Activated B cell treated with CpG ODN at 0.5 μM for 24 hours (primary cell): ENCODE data around the gene FOCAD. TPM values are rescaled to one million over a fixed set of nuclear protein-coding genes. Genes with fewer than 3 reads are reported as not detected.
"Not testable (repeated sequence)": the region's sequence is repeated elsewhere in the genome, so short reads cannot be mapped to it uniquely, and the experiment has no call there.

ENCODE experiments used
- ATAC-seq: fragments of 200-7000 bp; cut with Tn5 transposase; one replicate; pipeline ENCODE4 v1.10.0; 2021; ENCODE audit warnings: low read depth, mild to moderate bottlenecking, moderate library complexity
- CTCF ChIA-PET: fragments of 350-600 bp; sonication (Branson Sonifier 250); formaldehyde crosslinking; loops from one replicate; lab custom pipeline; 2021; ENCODE audit warnings: antibody characterized with exemption; lab: Charles Lee
- POLR2A ChIA-PET: fragments of 350-600 bp; sonication (Branson Sonifier 250); formaldehyde crosslinking; loops from one replicate; lab custom pipeline; 2021; ENCODE audit warnings: antibody characterized with exemption; lab: Charles Lee
- DNase-seq: peaks from one replicate; pipeline ENCODE4 v3.0.0; 2022
- H3K27ac Mint-ChIP-seq: one replicate; pipeline ENCODE4 v1.8.0; 2020; ENCODE audit warnings: mixed read lengths
- H3K27me3 Mint-ChIP-seq: one replicate; pipeline ENCODE4 v1.8.0; 2021; ENCODE audit warnings: mixed read lengths
- H3K36me3 Mint-ChIP-seq: one replicate; pipeline ENCODE4 v1.8.0; 2021; ENCODE audit warnings: low read depth, mixed read lengths
- H3K4me1 Mint-ChIP-seq: one replicate; pipeline ENCODE4 v1.8.0; 2021; ENCODE audit warnings: mixed read lengths
- H3K4me3 Mint-ChIP-seq: one replicate; pipeline ENCODE4 v1.8.0; 2020; ENCODE audit warnings: mild to moderate bottlenecking, mixed read lengths
- H3K9me3 Mint-ChIP-seq: one replicate; pipeline ENCODE4 v1.8.0; 2020; ENCODE audit warnings: mixed read lengths
- intact Hi-C: fragments of 100-400 bp; cut with micrococcal nuclease; formaldehyde crosslinking; loops from one replicate; pipeline ENCODE4 v1.15.1; 2024
- total RNA-seq: library from RNA; stranded (reverse); gene quantifications from 2 replicates; pipeline ENCODE4 v1.2.3, GENCODE V29; 2022
- TF ChIP-seq, protein P1 (sequence below): fragments of 200-600 bp; IDR thresholded peaks from one replicate; pipeline ENCODE4 v1.8.0; 2022; ENCODE audit warnings: antibody characterized with exemption, mild to moderate bottlenecking

FOCAD gene
- total RNA-seq, 1 donor from 2014 or later, result 11.7 TPM

DNA sequence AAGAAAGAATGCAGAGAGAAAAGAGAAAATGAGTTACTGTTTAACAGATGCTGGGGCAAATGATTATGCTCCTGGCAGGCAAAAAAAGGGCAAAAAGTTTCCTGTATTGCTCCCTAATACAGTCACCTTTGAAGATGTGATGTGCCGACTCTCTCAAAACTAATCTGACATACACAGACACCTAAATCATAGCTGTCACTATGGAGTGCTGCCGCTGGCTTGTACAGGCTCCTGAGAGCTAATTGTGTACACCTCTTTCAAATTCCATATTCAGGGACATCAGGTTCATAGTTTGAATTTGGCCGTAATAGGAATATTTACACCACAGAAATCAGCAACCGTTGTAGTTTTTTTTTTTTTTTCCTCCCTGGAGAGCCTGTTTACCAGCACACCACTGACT lies 12.4 kb upstream of the FOCAD start:
- peaks cover under 1% of the 10 kb centered on the region for H3K27me3 Mint-ChIP-seq
- no peak overlapping the region for H3K4me3 Mint-ChIP-seq
- no peaks in the 10 kb centered on the region for H3K4me1 Mint-ChIP-seq
- no peaks in the 10 kb centered on the region for H3K9me3 Mint-ChIP-seq
- no peak overlapping the region for H3K27ac Mint-ChIP-seq
- POLR2A ChIA-PET, result no interaction called here
- intact Hi-C loops, result no loop called here
- CTCF ChIA-PET, result no interaction called here
- peaks cover 2% of the 10 kb centered on the region for H3K36me3 Mint-ChIP-seq
- ATAC-seq, result no peak
- no peak for DNase-seq
- TF ChIP-seq, protein P1, sequence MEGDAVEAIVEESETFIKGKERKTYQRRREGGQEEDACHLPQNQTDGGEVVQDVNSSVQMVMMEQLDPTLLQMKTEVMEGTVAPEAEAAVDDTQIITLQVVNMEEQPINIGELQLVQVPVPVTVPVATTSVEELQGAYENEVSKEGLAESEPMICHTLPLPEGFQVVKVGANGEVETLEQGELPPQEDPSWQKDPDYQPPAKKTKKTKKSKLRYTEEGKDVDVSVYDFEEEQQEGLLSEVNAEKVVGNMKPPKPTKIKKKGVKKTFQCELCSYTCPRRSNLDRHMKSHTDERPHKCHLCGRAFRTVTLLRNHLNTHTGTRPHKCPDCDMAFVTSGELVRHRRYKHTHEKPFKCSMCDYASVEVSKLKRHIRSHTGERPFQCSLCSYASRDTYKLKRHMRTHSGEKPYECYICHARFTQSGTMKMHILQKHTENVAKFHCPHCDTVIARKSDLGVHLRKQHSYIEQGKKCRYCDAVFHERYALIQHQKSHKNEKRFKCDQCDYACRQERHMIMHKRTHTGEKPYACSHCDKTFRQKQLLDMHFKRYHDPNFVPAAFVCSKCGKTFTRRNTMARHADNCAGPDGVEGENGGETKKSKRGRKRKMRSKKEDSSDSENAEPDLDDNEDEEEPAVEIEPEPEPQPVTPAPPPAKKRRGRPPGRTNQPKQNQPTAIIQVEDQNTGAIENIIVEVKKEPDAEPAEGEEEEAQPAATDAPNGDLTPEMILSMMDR, result no peak

DNA sequence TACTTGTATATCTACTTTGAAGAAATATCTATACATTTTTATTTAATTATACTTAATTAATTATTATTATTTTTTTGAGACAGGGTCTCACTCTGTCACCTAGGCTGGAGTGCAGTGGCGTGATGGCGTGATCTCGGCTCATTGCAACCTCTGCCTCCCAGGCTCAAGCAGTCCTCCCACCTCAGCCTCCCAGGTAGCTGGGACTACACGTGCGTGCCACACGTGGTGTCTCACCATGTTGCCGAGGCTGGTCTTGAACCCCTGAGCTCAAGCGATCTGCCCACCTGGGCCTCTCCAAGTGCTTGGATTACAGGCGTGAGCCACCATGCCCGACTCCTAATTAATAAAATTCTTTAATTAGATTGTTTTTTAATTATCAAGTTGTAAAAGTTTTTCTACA lies 10.5 kb upstream of the FOCAD start:
- H3K4me1 Mint-ChIP-seq, H3K4me3 Mint-ChIP-seq, H3K27ac Mint-ChIP-seq, DNase-seq, ATAC-seq, H3K36me3 Mint-ChIP-seq, H3K9me3 Mint-ChIP-seq, intact Hi-C loops, H3K27me3 Mint-ChIP-seq, CTCF ChIA-PET: not testable (repeated sequence)
- POLR2A ChIA-PET, result interaction anchor here (2.4 kb wide), 1 partner anchor 10 kb away, joined by 9 read pairs; the partner anchor contains the start of gene FOCAD

DNA sequence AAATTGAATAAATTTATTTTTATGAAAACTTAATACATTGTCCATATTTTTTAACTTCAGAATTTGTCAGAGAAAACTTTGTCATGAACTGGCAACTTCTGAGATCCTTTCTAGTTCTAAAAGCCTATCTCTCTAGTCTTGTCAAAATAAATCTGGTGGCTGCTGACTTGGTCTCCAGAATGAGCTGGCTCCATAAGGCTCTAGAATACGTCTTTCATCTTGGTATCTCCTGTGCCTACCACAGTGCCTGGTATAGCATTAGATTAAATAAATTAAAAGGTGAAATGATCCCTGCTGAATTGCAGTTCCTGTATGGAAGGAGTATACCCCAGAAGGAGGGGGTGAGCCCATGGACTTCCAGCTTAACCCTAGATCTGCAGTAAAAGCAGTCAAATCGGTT lies 2.6 kb upstream of the FOCAD start:
- intact Hi-C loops, result loop anchor here (2.0 to 10.0 kb wide), 2 partner anchors 653 to 1451 kb away; partner anchors contain the start of genes DENND4C and KLHL9
- no peak overlapping the region for H3K4me3 Mint-ChIP-seq
- no peak overlapping the region for H3K27ac Mint-ChIP-seq

DNA sequence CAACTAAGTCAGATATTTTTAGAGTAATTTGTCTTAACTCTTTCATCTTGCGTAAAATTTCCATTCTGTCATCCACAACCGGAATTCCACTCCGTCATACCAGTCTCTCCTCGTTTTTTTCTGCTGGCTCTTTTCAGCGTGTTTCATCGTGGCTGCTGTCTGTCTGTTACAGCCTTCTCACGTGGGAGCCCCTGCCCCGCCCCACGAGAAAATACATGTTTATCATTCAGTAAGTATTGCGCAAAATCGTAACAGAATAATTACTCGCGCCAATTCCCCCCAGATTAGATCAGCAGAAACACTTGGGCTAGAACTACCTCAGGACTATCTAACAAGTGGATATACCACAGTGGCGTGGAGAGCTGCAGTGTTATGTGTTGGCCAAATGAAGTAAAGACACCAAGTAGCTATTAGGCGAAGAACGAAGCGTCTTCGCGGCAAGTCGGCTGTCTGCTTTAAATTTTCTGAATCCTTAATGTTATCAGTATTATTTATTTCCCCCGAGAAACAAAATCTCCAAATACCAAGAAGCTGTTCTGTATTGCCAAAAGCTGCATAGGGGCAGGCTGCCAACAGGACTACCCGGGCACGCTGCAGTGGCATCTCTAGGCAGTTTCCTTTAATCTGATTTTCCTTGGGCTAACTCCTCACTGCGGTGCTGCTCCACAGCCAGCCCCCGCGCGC lies 566 bp upstream of the FOCAD start:
- POLR2A ChIA-PET, result interaction anchor here (0.7 to 2.2 kb wide), 5 partner anchors 9 to 1634 kb away, joined by 4 to 22 read pairs (median 5); partner anchors contain the start of genes MLLT3 and RRAGA
- TF ChIP-seq, protein P1, result no peak
- intact Hi-C loops, result loop anchor here (1.0 to 10.0 kb wide), 7 partner anchors 25 to 1635 kb away; partner anchors contain the start of genes HACD4, KLHL9, MLLT3 and MTAP
- Mint-ChIP-seq H3K27ac (no peak overlapping the region), H3K4me3 (peak overlapping the region; percentile 91), H3K9me3 (no peaks in the 10 kb centered on the region), H3K36me3 (no peaks in the 10 kb centered on the region), H3K27me3 (no peaks in the 10 kb centered on the region), H3K4me1 (peaks cover 15% of the 10 kb centered on the region)
- no peak for ATAC-seq
- CTCF ChIA-PET, result interaction anchor here (1.0 to 1.6 kb wide), 3 partner anchors 59 to 258 kb away, joined by 3 to 6 read pairs (median 5); partner anchors contain the start of gene MLLT3
- no peak for DNase-seq

More for the DNA sequence above, 2.6 kb upstream of the FOCAD start:
- ChIA-PET POLR2A (no interaction called here), CTCF (no interaction called here)
- Mint-ChIP-seq H3K4me1 (peaks cover 15% of the 10 kb centered on the region), H3K27me3 (no peaks in the 10 kb centered on the region), H3K9me3 (no peaks in the 10 kb centered on the region), H3K36me3 (no peaks in the 10 kb centered on the region)
- TF ChIP-seq, protein P1, result no peak
- no peak for ATAC-seq
- DNase-seq, result no peak

DNA sequence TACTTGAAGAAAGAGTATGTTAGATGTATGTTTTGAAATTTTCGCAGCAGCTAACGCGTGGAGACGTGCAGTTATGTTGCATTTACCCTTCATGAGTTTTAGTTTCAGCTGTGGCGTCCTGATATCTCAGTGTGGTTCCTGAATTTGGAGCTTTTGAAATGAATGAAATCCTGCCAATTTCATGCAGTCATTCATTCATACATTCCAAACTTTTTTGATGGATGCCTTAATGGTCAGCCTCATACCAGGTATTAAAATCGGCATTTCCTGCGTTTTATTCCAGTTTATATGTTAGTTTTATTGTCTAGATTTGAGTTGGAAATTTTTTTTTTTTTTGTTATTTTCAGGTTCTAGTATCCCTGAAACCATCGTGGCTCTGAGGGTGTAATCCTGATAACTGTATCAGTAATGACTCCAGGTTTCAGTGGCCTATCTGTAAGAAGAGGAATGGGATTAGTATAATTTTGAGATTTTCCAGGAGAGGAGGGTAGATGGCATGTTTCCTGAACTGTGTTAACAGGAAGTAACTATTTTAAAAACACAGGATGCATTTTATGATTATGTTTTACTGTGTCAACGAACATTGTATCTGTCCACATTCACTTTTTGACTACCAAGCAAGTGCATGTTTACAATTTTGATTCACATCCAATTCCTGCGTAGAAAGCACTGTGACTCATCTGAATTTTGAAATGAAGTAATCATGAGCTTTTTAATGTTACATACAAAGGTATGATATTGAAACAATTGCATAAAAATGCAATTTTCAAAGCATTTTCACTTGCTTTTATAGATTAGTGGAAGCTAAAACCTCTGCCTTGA lies 1.0 kb downstream of the FOCAD start:
- Mint-ChIP-seq H3K27ac (peak overlapping the region; percentile 66), H3K9me3 (no peaks in the 10 kb centered on the region), H3K27me3 (no peaks in the 10 kb centered on the region), H3K4me1 (peaks cover 15% of the 10 kb centered on the region), H3K36me3 (no peaks in the 10 kb centered on the region), H3K4me3 (peak overlapping the region; percentile 91)
- ChIA-PET CTCF (interaction anchor here (0.7 to 1.5 kb wide), 2 partner anchors 63 to 199 kb away, joined by 3 to 6 read pairs; partner anchors contain the start of gene MLLT3), POLR2A (interaction anchor here (1.4 to 2.2 kb wide), 4 partner anchors 10 to 80 kb away, joined by 5 to 22 read pairs (median 7); partner anchors contain the start of gene MLLT3)
- no peak for ATAC-seq
- TF ChIP-seq, protein P1, result no peak
- intact Hi-C loops, result loop anchor here (1.0 to 10.0 kb wide), 7 partner anchors 27 to 1636 kb away; partner anchors contain the start of genes HACD4, KLHL9, MLLT3 and MTAP
- no peak for DNase-seq
